Mucosa of stomach (tissue), 1 donor: Measurements from ENCODE around the gene SRP68.
A peak's percentile ranks its signal among the peaks of the same experiment; 100 is the strongest.
"Not testable (repeated sequence)": the region's sequence is repeated elsewhere in the genome, so short reads cannot be mapped to it uniquely, and the experiment has no call there.

Experiments used
- H3K27me3 ChIP-seq: one replicate; pipeline ENCODE4 v1.7.0; 2013; ENCODE audit warnings: mild to moderate bottlenecking, low read length; ENCODE audit not compliant: control insufficient read depth, insufficient read depth
- H3K36me3 ChIP-seq: one replicate; pipeline ENCODE4 v1.7.0; 2013; ENCODE audit warnings: low read length; ENCODE audit not compliant: control insufficient read depth, insufficient read depth
- H3K4me1 ChIP-seq: one replicate; pipeline ENCODE4 v1.7.0; 2013; ENCODE audit warnings: mild to moderate bottlenecking, low read length; ENCODE audit not compliant: control insufficient read depth, insufficient read depth
- H3K4me3 ChIP-seq: one replicate; pipeline ENCODE4 v1.7.0; 2013; ENCODE audit warnings: low read length
- H3K9ac ChIP-seq: one replicate; pipeline ENCODE4 v1.7.0; 2013; ENCODE audit warnings: mild to moderate bottlenecking, low read length, moderate library complexity
- H3K9me3 ChIP-seq: one replicate; pipeline ENCODE4 v1.7.0; 2013; ENCODE audit warnings: mild to moderate bottlenecking, low read length, moderate library complexity; ENCODE audit not compliant: control insufficient read depth
- donor health status: Pancreatic carcinoma.

The SRP68 gene

DNA sequence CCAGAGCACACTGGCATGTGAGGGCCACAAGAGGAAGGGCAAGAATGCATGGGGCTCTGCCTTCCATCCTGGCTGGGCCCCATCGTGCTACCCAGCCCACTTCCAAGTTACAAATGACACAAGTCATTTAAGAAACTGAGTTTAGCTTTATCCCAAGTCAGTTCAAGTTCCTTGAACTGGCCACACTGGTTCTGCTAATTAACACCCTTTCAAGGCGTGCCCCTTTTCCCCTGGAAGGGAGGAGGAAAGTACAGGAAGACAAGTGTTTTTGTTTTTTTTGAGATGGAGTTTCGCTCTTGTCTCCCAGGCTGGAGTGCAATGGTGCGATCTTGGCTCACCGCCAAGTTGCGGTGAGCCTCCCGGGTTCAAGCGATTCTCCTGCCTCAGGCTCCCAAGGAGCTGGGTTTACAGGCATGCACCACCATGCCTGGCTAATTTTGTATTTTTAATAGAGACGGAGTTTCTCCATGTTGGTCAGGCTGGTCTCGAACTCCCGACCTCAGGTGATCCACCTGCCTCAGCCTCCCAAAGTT lies 27.8 kb downstream of the SRP68 start:
- not testable (repeated sequence) for H3K9me3 ChIP-seq, H3K9ac ChIP-seq, H3K27me3 ChIP-seq, H3K4me3 ChIP-seq, H3K4me1 ChIP-seq
- peaks cover 24% of the 10 kb centered on the region for H3K36me3 ChIP-seq

DNA sequence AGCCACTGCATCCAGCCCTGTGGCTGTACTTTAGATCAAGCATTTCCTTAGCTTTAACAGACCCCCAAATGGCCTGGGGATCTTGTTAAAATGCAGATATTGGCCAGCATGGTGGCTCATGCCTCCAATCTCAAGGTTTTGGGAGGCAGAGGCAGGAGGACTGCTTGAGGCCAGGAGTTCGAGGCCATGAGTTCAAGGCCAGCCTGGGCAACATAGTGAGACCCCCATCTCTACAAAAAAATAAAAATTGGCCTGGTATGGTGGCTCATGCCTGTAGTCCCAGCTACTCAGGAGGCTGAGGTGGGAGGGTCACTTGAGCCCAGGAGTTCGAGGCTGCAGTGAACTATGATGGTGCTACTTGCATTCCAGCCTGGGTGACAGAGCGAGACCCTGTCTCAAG lies 29.4 kb downstream of the SRP68 start:
- not testable (repeated sequence) for H3K9ac ChIP-seq, H3K27me3 ChIP-seq, H3K4me1 ChIP-seq, H3K4me3 ChIP-seq, H3K9me3 ChIP-seq
- H3K36me3 ChIP-seq, result peaks cover 21% of the 10 kb centered on the region

DNA sequence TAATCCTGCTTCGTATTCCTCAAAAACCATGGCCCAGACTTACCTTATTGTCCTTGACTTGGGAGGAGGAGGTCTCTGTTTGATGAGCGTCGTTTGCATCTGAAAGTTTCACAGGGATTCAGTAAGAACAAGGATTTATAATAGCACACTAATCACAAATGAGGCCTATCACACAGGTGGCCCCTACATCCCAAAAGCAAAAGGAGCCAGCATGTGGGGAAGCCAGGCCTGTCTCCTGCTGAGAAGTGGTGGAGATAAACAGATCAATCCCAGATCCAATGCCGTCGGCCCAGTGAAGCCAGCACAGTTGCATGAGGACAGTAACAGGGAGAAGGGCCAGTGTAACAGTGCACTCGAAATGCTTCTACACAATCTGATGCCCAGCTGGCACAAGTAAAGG lies 31.9 kb downstream of the SRP68 start:
- H3K36me3 ChIP-seq, result peaks cover 26% of the 10 kb centered on the region
- H3K4me1 ChIP-seq, result no peaks in the 10 kb centered on the region

DNA sequence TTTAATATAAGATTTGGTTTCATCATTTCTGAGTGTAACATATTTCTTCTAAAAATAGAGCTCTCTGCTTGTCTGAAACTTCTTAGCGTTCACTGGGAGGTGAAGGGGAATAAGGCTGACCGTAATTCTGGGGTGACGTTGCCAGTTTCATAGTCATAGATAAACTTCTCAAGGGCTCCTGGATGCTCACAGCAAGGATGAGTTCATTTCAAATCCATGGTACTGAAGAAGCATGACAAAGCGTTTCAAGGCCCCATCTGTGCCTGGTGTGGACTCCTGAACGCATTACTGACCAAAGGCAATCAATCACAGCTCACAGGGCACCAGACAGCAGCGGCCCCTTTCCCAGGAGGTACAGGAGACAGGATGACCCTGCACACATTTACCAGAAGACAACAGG lies 33.2 kb downstream of the SRP68 start:
- no peak overlapping the region for H3K9ac ChIP-seq
- H3K36me3 ChIP-seq, result peaks cover 20% of the 10 kb centered on the region
- H3K27me3 ChIP-seq, result no peaks in the 10 kb centered on the region

More for the DNA sequence above, 31.9 kb downstream of the SRP68 start:
- Histone ChIP-seq H3K4me3 (no peak overlapping the region), H3K9me3 (no peaks in the 10 kb centered on the region), H3K9ac (no peak overlapping the region), H3K27me3 (no peaks in the 10 kb centered on the region)

DNA sequence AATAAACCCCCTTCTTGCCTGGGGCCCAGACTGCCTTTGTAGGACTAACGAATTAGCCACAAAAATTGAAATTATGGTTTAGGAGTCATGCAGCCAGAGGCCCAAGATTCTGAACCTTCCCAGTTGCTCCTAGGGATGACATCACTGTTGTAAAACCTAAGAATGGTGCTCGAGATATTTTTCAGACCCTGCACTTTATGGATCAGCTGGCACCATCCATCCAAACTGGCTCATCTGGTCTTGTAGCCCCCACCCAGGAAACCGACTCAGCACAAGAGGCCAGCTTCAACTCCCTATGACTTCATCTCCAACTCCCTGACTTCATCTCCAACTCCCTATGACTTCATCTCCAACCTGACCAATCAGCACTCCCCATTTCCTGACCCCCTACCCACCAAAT lies 34.3 kb downstream of the SRP68 start:
- Histone ChIP-seq H3K27me3 (no peaks in the 10 kb centered on the region), H3K4me1 (no peaks in the 10 kb centered on the region), H3K9ac (no peak overlapping the region), H3K4me3 (no peak overlapping the region), H3K36me3 (peaks cover 18% of the 10 kb centered on the region), H3K9me3 (no peaks in the 10 kb centered on the region)

More for the DNA sequence above, 33.2 kb downstream of the SRP68 start:
- no peak overlapping the region for H3K4me3 ChIP-seq
- no peaks in the 10 kb centered on the region for H3K9me3 ChIP-seq
- H3K4me1 ChIP-seq, result no peaks in the 10 kb centered on the region

DNA sequence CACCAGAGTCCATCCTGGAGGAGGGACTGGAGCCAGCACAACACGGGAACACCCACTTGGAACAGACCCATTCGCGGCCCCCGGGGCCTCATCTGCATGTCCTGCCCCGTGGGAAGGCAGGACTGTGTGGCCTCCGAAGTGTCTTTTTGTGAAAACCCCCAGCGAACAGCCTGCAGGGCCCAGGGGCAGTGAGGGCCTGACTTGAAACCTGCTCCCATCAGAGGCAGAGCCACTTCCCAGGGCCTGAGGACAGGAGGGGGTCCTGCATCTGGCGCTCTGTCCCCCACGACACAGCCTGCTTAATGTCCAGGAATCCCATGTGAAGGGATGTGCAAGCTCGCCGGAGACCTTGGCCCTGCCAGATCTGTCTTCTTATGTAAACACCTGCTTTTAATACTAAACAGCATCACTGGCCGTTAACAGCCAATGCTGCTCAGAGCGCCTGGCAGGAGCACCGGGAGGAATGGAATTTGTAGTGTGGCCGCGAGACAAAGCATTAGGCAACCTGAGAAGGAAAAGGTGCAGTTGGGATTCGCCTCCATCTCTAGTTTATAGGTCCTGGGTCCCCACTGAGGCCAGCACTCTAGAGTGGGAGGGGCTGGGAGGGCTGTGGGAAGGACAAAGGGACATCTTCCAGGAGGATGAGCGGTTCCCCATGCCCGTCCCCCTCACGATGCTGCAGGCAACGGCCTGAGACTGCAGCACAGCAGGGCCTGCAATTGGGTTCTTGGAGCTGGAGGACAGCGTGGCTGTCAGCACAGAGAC lies 35.6 kb downstream of the SRP68 start:
- Histone ChIP-seq H3K9me3 (no peaks in the 10 kb centered on the region), H3K27me3 (no peaks in the 10 kb centered on the region), H3K4me3 (no peak overlapping the region), H3K36me3 (peaks cover 18% of the 10 kb centered on the region), H3K9ac (no peak overlapping the region), H3K4me1 (no peaks in the 10 kb centered on the region)

DNA sequence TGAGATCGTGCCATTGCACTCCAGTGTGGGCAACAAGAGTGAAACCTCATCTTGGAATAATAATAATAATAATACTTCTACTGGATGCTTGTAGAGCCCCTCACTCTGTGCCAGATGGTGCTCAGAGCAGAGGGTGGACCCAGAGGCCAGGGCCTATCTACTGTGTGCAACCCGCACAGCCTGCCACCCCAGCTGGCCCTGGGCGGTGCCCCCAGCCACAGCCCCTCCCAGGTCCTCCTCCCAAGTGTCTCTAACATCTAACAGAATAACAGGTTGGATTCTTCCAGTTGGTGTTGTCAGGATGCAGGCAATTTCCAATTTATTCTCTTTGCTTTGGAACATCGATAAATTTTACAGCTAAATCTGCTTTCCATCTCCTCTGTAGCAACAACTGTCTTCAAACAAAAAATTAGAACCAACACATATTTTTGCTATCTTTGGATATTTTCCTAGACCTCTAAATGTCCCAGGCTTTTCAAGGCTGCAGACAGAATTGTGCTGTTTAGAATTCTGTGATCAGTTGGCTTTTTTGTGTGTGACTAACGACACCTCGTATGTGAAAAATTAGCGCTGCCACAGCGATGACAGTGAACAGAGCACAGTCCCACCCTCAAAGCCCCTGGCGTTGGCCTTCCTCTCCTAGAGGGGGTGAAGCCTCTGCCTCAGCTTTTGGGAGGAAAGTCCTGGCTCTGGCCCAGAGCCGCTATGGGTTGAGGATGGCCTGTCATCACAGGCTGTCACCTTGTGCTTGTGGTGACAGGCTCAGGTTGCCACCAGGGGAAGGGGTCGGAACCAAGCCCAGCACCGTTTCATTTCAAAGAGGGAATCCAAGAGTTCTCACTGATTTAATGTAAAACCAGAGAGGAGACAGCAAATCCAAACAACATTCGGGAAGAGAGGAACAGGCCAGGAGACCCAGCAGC lies 37.6 kb downstream of the SRP68 start:
- H3K4me3 ChIP-seq, result no peak overlapping the region
- no peaks in the 10 kb centered on the region for H3K9me3 ChIP-seq
- no peaks in the 10 kb centered on the region for H3K27me3 ChIP-seq
- H3K4me1 ChIP-seq, result peaks cover 3% of the 10 kb centered on the region
- no peak overlapping the region for H3K9ac ChIP-seq
- H3K36me3 ChIP-seq, result peaks cover 14% of the 10 kb centered on the region

DNA sequence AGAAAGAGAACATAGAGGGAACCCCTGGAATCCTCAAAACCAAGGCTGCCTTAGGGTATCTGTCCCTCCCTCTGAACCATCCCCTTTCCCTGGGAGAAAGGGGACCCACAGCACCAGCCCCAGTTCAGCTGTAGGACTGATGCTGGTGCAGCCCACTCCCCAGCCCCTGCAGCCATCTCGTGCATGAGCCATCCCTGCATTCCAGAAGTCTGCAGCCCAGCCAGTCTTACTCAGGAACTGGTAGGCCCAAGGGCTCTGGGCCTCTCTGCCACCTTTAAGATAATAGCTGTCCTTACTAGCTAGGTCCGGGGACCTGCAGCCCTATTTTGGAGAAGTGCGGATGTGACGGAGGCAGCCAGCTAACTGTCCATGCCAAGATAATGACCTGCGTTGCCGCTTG lies 39.2 kb downstream of the SRP68 start:
- Histone ChIP-seq H3K9ac (no peak overlapping the region), H3K4me3 (no peak overlapping the region), H3K9me3 (no peaks in the 10 kb centered on the region), H3K27me3 (no peaks in the 10 kb centered on the region), H3K36me3 (peaks cover 7% of the 10 kb centered on the region), H3K4me1 (peaks cover 8% of the 10 kb centered on the region)

DNA sequence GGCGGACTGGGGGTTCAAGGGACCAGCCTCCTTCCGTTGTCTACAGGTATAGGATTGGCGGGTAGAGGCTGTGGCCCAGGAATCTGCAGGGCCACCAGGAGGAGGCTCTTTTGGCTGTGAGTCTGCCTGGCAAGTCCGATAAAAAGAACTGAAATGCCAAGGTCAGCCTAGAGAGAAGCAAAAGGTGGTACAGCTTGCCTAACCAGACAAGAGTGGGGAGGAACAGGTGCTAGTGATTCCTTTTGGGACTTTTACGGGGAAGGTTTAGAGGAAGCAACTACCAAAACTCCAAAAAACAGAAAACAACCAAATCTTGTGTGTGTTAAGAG lies 39.6 kb downstream of the SRP68 start:
- Histone ChIP-seq H3K27me3 (no peaks in the 10 kb centered on the region), H3K36me3 (peaks cover 3% of the 10 kb centered on the region), H3K4me3 (no peak overlapping the region)

DNA sequence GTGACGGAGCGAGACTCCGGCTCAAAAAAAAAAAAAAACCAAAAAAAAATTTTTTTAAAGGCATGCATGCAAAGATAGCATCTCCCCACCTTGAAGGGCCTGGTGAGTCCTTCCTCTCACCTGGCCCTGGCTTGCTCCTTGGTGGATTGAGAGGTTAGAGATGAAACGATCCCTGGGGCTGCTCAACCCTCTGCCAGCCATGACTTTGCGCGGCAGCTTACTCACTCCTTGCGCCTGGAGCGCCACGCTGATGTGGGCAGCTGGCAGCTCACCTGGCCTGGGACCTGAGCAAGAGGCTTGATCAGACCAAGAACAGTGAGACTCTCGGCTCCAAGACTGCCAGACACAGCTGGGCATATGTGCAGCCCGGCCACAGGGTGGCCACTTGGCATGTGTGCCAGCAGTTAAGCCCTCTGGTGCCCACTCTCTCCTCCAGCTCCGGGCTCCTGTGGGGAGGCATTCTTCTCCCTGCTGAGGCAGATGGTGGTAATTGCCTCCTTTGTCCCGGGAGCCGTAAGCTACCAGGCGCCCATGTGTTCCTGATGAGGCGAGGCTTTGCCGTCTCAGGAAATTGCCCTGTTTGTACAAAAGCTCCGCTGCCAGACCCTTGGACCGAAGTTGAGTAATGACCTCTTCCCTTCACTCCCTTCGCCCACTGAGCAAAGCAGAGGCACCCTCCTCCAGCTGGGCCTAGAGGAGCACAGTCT lies 40.1 kb downstream of the SRP68 start:
- Histone ChIP-seq H3K9ac (no peak overlapping the region), H3K36me3 (no peaks in the 10 kb centered on the region), H3K4me1 (peaks cover 13% of the 10 kb centered on the region), H3K4me3 (no peak overlapping the region), H3K9me3 (no peaks in the 10 kb centered on the region), H3K27me3 (no peaks in the 10 kb centered on the region)

More for the DNA sequence above, 39.6 kb downstream of the SRP68 start:
- Histone ChIP-seq H3K9ac (no peak overlapping the region), H3K4me1 (peaks cover 9% of the 10 kb centered on the region), H3K9me3 (no peaks in the 10 kb centered on the region)

DNA sequence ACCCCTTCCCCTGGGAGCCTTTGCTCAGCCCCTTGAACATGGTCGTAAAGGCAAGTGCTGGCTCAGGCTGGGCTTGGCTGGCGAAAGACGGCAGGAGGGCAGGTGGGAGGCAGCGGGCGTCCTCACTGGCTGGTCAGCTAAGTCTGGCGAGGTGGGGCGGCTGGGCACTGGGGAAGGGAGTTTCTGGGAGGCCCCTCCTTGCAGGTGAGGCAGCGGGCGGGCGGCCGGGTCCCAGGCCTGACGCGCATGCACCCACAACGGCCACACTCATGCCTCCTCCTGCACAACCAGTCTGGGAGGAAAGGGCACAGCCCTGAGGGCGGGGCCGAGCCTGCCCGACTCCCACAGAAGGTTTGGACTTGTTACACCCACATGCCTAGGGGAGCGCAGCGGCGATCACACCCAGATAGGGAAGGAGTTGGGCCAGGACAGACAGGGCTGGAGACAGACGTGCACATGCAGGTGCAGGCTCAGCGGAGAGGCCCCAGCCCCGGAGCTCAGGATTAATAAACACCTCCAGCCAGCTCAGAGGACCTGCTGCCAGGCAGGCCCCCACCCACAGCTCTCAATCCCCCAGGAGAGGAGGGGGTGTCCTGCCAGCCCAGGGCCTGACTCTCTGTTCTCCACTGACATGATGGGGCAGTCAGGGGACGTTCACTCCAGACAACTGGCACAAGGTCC lies 45.0 kb downstream of the SRP68 start, which contains the start of gene EVPL:
TSS of gene EVPL (minus strand) at position 148 of the 681 bp plus-strand sequence. CDS start at position 40, 108 bp downstream.
- Histone ChIP-seq H3K36me3 (no peaks in the 10 kb centered on the region), H3K4me1 (peaks cover 33% of the 10 kb centered on the region), H3K9ac (peak within 1 kb of the TSS; percentile 68), H3K27me3 (no peaks in the 10 kb centered on the region), H3K9me3 (no peaks in the 10 kb centered on the region), H3K4me3 (no peak within 1 kb of the TSS)
